BJ (cell line): Measurements from ENCODE around the gene CENPN. TPM values are rescaled to one million over a fixed set of nuclear protein-coding genes. Genes with fewer than 3 reads are reported as not detected.

Source experiments
- CTCF ChIA-PET: fragments of 350-600 bp; formaldehyde crosslinking; extraction: SDS; loops from one replicate; lab custom pipeline; 2021; ENCODE audit warnings: antibody characterized with exemption, inconsistent platforms; lab: Yijun Ruan, JAX
- POLR2A ChIA-PET: fragments of 300-600 bp; sonication (Branson Sonifier 250); formaldehyde crosslinking; extraction: SDS; loops from one replicate; lab custom pipeline; 2021; ENCODE audit warnings: antibody characterized with exemption; lab: Charles Lee
- DNase-seq: peaks from one replicate; pipeline ENCODE4 v3.0.0-alpha.2; 2011; ENCODE audit warnings: low read depth
- H3K27me3 ChIP-seq: 2 replicates; pipeline ENCODE4 v1.6.0; 2011; ENCODE audit warnings: low read length; ENCODE audit not compliant: control insufficient read depth, insufficient read depth
- H3K36me3 ChIP-seq: 2 replicates; pipeline ENCODE4 v1.5.1; 2011; ENCODE audit warnings: low read length; ENCODE audit not compliant: control insufficient read depth, insufficient read depth
- H3K4me3 ChIP-seq: 2 replicates; pipeline ENCODE4 v1.5.1; 2011; ENCODE audit warnings: low read depth, mild to moderate bottlenecking, control low read depth, low read length
- CTCF ChIP-seq: IDR thresholded peaks from 2 replicates; pipeline ENCODE4 v1.5.1; 2011; ENCODE audit warnings: low read depth, mild to moderate bottlenecking, control low read depth, inconsistent platforms, low read length, moderate library complexity; ENCODE audit not compliant: insufficient read depth
- polyA plus RNA-seq: library from polyadenylated mRNA; depleted of rRNA; stranded (reverse); fragments of >200 nt; gene quantifications from 2 replicates; pipeline ENCODE4 v1.2.3, GENCODE V29; 2011

Gene CENPN
- polyA plus RNA-seq, 1 experiment, result 24.8 TPM

- CTCF ChIA-PET, result interaction anchor here (0.7 kb wide), 1 partner anchor 74 kb away, joined by 3 read pairs; no protein-coding TSS in a partner anchor
- no peak for DNase-seq
- no peaks in the 10 kb centered on the region for H3K27me3 ChIP-seq
- TF ChIP-seq CTCF, result no peak
- H3K36me3 ChIP-seq, result no peaks in the 10 kb centered on the region
- H3K4me3 ChIP-seq, result no peak overlapping the region
- POLR2A ChIA-PET, result no interaction called here
These were observed 59.7 kb downstream of the CENPN start for GRCh38 chr16:81066681-81067080.

GRCh38 chr16:81067166-81067565 lies 60.2 kb downstream of the CENPN start:
- Histone ChIP-seq H3K36me3 (no peaks in the 10 kb centered on the region), H3K27me3 (no peaks in the 10 kb centered on the region), H3K4me3 (no peak overlapping the region)
- CTCF ChIA-PET, result interaction anchor here (0.7 to 1.5 kb wide), 2 partner anchors 31 to 74 kb away, joined by 3 read pairs; partner anchors contain the start of gene ATMIN
- no peak for TF ChIP-seq CTCF
- POLR2A ChIA-PET, result no interaction called here
- no peak for DNase-seq

- ChIA-PET CTCF (no interaction called here), POLR2A (no interaction called here)
- Histone ChIP-seq H3K36me3 (no peaks in the 10 kb centered on the region), H3K27me3 (no peaks in the 10 kb centered on the region), H3K4me3 (no peak overlapping the region)
- no peak for DNase-seq
- no peak for TF ChIP-seq CTCF
These were observed 62.0 kb downstream of the CENPN start for GRCh38 chr16:81069063-81069462.

GRCh38 chr16:81070979-81071378 lies 64.0 kb downstream of the CENPN start:
- CTCF ChIA-PET, result interaction anchor here (0.7 to 1.1 kb wide), 2 partner anchors 28 to 157 kb away, joined by 3 to 4 read pairs; no protein-coding TSS in a partner anchor
- TF ChIP-seq CTCF, result no peak
- DNase-seq, result no peak
- Histone ChIP-seq H3K27me3 (no peaks in the 10 kb centered on the region), H3K36me3 (no peaks in the 10 kb centered on the region), H3K4me3 (no peak overlapping the region)
- POLR2A ChIA-PET, result no interaction called here

GRCh38 chr16:81071805-81072204 lies 64.8 kb downstream of the CENPN start:
- no peaks in the 10 kb centered on the region for H3K27me3 ChIP-seq
- ChIA-PET CTCF (interaction anchor here (1.9 kb wide), 1 partner anchor 36 kb away, joined by 7 read pairs; the partner anchor contains the start of gene ATMIN), POLR2A (no interaction called here)
- no peak for TF ChIP-seq CTCF
- H3K36me3 ChIP-seq, result no peaks in the 10 kb centered on the region
- no peak overlapping the region for H3K4me3 ChIP-seq
- no peak for DNase-seq
